ENCODE results near the gene TMEM207.

DNA sequence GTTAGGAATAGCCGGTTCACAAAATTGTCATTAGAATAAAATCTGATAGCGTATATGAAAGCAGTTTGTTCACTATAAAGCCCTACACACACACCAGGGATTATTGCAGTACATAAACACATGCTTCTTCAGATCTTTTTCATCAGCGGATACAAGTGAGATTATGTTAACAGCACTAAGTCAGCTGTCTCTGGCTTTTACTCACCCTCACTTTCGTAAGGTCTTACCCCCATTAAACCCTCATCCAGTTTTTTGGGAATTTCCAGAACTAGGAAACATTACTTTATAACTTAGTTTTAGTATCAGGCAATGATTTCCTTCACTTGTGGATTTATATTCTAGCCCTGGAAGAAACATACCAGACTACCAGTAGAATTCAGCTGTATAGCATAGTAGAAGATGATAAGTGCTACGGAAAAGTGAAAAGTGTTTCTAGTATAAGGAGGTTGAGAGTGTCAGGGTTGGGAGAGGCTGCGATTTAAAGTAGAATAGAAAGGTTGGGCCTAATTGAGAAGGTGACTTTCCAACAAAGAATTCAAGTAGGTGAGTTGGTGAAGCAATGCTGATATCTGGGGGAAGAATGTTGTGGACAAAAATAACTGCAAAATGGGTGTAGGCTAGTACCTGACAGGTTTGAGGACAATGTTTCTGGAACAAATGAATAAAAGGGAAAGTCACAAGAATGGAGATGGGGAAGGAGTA is 22.7 kb downstream of the TMEM207 start:
- TF ChIP-seq, protein P1, sequence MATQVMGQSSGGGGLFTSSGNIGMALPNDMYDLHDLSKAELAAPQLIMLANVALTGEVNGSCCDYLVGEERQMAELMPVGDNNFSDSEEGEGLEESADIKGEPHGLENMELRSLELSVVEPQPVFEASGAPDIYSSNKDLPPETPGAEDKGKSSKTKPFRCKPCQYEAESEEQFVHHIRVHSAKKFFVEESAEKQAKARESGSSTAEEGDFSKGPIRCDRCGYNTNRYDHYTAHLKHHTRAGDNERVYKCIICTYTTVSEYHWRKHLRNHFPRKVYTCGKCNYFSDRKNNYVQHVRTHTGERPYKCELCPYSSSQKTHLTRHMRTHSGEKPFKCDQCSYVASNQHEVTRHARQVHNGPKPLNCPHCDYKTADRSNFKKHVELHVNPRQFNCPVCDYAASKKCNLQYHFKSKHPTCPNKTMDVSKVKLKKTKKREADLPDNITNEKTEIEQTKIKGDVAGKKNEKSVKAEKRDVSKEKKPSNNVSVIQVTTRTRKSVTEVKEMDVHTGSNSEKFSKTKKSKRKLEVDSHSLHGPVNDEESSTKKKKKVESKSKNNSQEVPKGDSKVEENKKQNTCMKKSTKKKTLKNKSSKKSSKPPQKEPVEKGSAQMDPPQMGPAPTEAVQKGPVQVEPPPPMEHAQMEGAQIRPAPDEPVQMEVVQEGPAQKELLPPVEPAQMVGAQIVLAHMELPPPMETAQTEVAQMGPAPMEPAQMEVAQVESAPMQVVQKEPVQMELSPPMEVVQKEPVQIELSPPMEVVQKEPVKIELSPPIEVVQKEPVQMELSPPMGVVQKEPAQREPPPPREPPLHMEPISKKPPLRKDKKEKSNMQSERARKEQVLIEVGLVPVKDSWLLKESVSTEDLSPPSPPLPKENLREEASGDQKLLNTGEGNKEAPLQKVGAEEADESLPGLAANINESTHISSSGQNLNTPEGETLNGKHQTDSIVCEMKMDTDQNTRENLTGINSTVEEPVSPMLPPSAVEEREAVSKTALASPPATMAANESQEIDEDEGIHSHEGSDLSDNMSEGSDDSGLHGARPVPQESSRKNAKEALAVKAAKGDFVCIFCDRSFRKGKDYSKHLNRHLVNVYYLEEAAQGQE (IDR thresholded peaks at IDR 0.05; ENCODE audit: low read depth, low read length) = no peak
- TF ChIP-seq, protein P2, sequence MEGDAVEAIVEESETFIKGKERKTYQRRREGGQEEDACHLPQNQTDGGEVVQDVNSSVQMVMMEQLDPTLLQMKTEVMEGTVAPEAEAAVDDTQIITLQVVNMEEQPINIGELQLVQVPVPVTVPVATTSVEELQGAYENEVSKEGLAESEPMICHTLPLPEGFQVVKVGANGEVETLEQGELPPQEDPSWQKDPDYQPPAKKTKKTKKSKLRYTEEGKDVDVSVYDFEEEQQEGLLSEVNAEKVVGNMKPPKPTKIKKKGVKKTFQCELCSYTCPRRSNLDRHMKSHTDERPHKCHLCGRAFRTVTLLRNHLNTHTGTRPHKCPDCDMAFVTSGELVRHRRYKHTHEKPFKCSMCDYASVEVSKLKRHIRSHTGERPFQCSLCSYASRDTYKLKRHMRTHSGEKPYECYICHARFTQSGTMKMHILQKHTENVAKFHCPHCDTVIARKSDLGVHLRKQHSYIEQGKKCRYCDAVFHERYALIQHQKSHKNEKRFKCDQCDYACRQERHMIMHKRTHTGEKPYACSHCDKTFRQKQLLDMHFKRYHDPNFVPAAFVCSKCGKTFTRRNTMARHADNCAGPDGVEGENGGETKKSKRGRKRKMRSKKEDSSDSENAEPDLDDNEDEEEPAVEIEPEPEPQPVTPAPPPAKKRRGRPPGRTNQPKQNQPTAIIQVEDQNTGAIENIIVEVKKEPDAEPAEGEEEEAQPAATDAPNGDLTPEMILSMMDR (IDR thresholded peaks at IDR 0.05) = no peak
- TF ChIP-seq GATA2 (CRISPR knock-in tag; IDR thresholded peaks at IDR 0.05) (no peak), CHD2 (IDR thresholded peaks at IDR 0.05; ENCODE audit: low read length, partially characterized antibody) (no peak), EP300 (IDR thresholded peaks at IDR 0.05; ENCODE audit: borderline replicate concordance in 1 of 2, low read depth in 1 of 2, low read length in 1 of 2) (no peak), TAF1 (IDR thresholded peaks at IDR 0.05; ENCODE audit: borderline replicate concordance, low read depth, low read length) (no peak), POLR2AphosphoS5 (IDR thresholded peaks at IDR 0.05; ENCODE audit: low read depth, low read length) (no peak)
- TF ChIP-seq, protein P3, sequence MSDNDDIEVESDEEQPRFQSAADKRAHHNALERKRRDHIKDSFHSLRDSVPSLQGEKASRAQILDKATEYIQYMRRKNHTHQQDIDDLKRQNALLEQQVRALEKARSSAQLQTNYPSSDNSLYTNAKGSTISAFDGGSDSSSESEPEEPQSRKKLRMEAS (IDR thresholded peaks at IDR 0.05; ENCODE audit: low read depth) = no peak

All from SK-N-SH (cell line).